GM12874 (cell line): ENCODE data around the gene NPLOC4.

ENCODE experiments used
- TF ChIP-seq, protein P1 (sequence below): IDR thresholded peaks from 2 replicates; pipeline ENCODE4 v1.5.1; 2011; ENCODE audit warnings: low read depth, mild to moderate bottlenecking, control low read depth, low read length, moderate library complexity; ENCODE audit not compliant: insufficient read depth

The NPLOC4 gene

DNA sequence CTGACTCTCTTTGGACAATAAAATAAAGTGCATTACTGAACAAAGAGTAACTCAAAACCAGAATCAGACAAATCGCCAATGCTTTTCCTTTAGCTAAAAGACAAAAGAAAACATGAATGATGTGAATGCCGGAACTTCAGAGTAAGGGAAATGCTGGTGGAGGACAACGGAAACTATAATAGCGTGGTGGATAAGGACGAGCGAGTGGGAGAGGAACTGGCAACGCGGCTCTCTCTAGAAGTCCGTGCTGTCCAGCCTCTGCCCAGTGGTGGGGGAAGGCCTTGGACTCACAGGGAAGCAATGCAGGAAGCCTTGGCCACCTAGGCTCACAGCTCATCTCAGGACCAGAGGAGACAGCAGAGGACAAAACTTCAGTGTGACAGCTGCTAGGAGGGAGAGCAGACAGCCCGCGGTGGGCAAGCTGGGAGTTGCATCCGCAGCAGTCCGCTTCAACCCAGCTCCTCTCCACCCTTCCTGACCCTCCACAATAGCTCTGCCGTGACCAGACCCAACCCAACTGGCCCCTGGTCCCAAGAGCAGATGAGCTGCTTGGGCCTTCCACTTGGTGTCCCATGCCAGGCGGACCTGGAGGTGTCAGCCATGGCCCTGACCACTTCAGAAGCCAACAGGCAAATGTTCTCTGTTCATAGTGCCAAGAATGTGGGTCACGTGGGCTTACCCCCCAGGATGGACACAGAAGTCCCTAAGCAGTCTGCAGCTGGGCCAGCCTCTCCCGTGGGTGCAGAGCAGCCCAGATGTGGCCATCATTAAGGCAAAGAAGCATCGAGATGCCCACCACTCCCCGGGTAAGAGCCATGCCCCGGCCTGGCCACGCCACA lies 79.4 kb downstream of the NPLOC4 start:
- TF ChIP-seq, protein P1, sequence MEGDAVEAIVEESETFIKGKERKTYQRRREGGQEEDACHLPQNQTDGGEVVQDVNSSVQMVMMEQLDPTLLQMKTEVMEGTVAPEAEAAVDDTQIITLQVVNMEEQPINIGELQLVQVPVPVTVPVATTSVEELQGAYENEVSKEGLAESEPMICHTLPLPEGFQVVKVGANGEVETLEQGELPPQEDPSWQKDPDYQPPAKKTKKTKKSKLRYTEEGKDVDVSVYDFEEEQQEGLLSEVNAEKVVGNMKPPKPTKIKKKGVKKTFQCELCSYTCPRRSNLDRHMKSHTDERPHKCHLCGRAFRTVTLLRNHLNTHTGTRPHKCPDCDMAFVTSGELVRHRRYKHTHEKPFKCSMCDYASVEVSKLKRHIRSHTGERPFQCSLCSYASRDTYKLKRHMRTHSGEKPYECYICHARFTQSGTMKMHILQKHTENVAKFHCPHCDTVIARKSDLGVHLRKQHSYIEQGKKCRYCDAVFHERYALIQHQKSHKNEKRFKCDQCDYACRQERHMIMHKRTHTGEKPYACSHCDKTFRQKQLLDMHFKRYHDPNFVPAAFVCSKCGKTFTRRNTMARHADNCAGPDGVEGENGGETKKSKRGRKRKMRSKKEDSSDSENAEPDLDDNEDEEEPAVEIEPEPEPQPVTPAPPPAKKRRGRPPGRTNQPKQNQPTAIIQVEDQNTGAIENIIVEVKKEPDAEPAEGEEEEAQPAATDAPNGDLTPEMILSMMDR: no peak

DNA sequence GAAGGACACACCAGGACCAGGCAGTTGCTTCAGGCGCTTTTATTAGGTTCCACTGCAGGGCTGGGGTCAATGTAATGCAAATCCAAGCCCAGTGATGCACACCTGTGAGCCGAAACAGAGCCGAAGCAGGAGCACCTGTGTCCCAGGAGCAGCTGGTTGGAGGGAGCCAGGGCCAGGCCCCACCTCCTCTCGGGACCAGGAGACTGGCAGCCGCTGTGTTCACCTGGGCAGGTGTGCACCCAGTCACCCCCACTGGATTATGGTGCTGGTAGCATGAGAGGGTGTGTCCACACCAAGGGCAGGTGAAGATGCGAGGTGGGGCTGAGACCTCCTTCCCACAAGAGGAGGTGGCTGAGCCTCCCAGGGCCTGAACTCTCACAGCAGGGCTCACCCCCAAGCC lies 80.0 kb downstream of the NPLOC4 start:
- TF ChIP-seq, protein P1: no peak

DNA sequence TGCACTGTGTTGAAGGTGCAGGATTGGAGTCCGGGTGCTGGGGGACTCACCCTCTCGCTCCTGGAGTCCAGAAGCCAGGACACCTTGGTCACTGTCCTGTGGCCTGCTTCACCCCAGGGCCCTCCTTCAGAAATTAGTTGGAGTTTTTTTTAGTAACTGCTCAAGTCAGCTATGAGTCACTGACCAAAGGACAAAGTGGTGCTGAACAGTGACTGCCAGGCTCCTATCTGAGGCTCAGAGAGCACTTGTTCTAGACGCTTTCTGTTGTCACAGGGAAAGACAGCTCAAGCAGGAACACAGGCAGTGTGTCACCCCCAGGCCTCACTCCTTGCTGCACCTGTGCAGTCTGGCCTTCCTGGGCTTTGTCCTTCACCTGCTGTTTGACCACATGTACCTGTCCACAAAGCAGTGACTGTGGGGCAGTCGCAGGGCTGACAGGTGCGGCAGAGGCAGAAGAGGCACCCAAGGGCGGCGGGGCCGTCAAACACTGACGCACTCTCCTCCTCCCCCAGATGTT lies 80.7 kb downstream of the NPLOC4 start:
- TF ChIP-seq, protein P1: no peak

DNA sequence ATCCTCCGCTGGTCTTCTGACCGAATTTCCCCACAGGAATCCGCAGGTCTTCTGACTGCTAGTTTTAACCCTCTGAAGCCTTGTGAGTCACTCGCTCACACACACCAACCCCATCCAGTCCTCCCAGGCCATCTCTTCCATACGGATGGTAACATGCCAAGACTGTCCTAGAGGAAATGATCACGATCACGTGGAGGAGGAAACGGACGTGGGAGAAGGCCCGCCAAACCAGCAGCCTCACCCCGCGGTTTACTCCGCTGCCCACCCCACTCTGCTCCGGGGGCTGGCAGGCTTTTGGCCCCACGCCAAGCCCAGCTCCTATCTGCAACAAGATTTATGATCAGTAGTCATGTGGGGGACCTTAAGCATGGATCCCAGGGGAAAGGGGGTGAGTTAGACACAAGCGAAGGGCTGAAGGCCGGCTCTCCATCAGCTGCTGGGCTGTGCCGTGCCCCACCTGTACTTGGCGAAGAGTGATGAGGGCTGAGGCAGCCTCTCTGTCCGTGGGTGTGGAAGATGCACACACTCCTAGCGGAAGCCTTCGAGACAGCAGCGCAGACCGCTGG lies 83.2 kb downstream of the NPLOC4 start:
- TF ChIP-seq, protein P1: no peak

DNA sequence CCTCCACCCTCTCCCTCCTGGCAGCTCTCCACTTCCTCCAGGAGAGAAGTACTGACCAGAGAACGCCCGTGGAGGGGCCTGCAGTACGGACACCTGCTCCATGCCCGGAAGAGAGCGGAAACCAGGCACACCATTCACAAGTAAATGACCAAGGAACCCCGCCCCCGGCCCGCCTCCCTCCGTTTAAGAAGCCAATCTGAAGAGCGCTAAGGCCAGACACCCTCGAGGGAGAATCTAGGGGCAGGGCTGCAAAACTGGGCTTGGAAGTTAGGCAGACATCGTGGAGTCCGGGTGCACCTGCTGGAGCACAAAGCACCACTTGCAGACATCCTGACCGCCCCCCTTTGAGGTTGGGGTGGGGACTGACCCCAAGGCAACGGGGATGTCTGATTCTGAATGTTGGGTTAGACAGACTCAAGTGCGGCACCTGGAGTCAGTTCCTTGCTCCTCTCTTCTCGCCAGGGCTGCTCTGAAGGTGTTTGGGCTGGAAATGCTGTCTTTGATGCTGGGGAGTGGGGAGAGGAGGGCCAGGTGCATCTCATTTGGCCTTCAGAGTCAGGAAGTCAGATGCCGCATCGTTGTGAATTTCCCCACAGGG lies 83.8 kb downstream of the NPLOC4 start:
- TF ChIP-seq, protein P1: peak; percentile 15; the same call in 1 of the 2 replicates

DNA sequence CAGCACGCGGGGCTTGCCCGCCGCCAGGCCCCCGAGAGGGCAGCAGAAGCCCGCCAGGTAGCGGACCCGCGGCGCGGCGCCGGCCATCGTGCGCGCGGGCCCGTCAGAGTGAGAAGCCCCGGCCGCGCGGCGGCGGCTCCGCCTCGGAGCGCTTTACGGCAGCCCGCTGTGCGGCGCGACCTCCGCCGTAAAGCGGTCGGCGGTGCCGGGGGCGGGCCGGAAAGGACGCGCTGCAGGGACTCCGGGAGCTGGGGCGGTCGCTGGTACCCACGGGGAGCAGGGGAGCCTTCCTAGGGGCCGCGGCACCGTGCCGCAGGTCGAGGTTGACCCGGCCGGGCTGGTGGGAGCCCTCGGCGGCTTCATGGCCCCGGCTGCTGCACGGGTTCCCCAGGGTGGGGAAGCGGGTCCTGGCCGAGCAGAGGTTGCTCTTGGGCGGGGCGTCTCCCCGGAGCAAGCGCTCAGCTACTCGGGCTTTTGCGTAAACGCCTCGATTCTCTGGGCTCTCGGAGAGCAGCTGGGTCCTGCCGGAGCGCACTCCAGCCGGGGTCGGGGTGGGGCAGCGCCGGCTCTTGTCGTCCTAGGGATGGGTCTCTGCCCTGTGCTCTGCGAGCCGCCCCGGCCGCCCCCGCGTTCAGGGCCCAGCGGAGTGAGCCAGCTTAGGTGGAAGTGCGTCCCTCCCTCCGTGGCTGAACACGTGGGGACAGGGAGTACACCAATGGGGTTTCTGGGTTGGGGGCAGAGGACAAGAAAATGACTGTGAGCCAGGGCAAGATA lies 84.5 kb downstream of the NPLOC4 start, which contains the start of gene FAAP100:
Gene FAAP100, minus strand, starts transcription at position 110 of the 774 bp plus-strand sequence. Its CDS starts 23 bp downstream, at position 87.
- TF ChIP-seq, protein P1: no peak
